ENCODE data around the gene ZNF441.

ZNF441 gene

GRCh38 chr19:11781295-11782057, 14.7 kb downstream of the ZNF441 start:
- H3K27ac ChIP-seq = no peak overlapping the region

GRCh38 chr19:11783767-11784166, 17.0 kb downstream of the ZNF441 start:
- no peak overlapping the region for H3K27ac ChIP-seq
- no peak for TF ChIP-seq CTCF (conservative IDR thresholded peaks at IDR 0.05)

More at GRCh38 chr19:11781295-11782057, 14.7 kb downstream of the ZNF441 start:
- no peak for TF ChIP-seq CTCF (conservative IDR thresholded peaks at IDR 0.05)

- no peak for TF ChIP-seq CTCF (conservative IDR thresholded peaks at IDR 0.05)
These were observed 17.6 kb downstream of the ZNF441 start for GRCh38 chr19:11784356-11784755.

GRCh38 chr19:11787536-11787935, 20.7 kb downstream of the ZNF441 start:
- H3K27ac ChIP-seq = no peak overlapping the region
- TF ChIP-seq CTCF (conservative IDR thresholded peaks at IDR 0.05) = no peak

More at GRCh38 chr19:11784356-11784755, 17.6 kb downstream of the ZNF441 start:
- no peak overlapping the region for H3K27ac ChIP-seq

GRCh38 chr19:11792942-11793341, 26.1 kb downstream of the ZNF441 start:
- H3K27ac ChIP-seq = no peak overlapping the region
- no peak for TF ChIP-seq CTCF (conservative IDR thresholded peaks at IDR 0.05)

GRCh38 chr19:11797491-11797890, 30.7 kb downstream of the ZNF441 start:
- peak; percentile 96 for TF ChIP-seq CTCF (conservative IDR thresholded peaks at IDR 0.05)
- H3K27ac ChIP-seq = peak overlapping the region; percentile 86

- H3K27ac ChIP-seq = peak within 1 kb of the TSS; percentile 86
- peak; percentile 69 for TF ChIP-seq CTCF (conservative IDR thresholded peaks at IDR 0.05)
These were observed 31.9 kb downstream of the ZNF441 start, which contains the start of gene ZNF491 for GRCh38 chr19:11798391-11799330. Gene ZNF491, plus strand, starts transcription at chr19:11798523. Its CDS starts 7,431 bp downstream, at chr19:11805954.

Measured in VCaP (cell line).